ENCODE data around the gene SLC39A1. TPM values are rescaled to one million over a fixed set of nuclear protein-coding genes. Genes with fewer than 3 reads are reported as not detected.
"Not testable (repeated sequence)": the region's sequence is repeated elsewhere in the genome, so short reads cannot be mapped to it uniquely, and the experiment has no call there.

The SLC39A1 gene
- total RNA-seq, 6 donors from 2014 or later = 41.9 to 145 (median 102) TPM

- WGBS, 2 donors = 0 to 1% methylated on average over 20 to 36 of the region's 36 CpGs
- peaks cover 32 to 59% (median 38%) of the 10 kb centered on the region in 4 donors for H3K4me1 ChIP-seq
- TF ChIP-seq POLR2A (IDR thresholded peaks at IDR 0.05) = peak; percentile 88 to 100 (median 96)
- TF ChIP-seq POLR2AphosphoS5 (IDR thresholded peaks at IDR 0.05) = peak; percentile 100
- peak in 2 of 4 donors; percentile 89 to 96 for TF ChIP-seq EP300 (IDR thresholded peaks at IDR 0.05)
- peak in 2 of 6 experiments; percentile 19 to 27 for TF ChIP-seq CTCF (IDR thresholded peaks at IDR 0.05)
- H3K27ac ChIP-seq = peak within 1 kb of the TSS; percentile 90 to 99 (median 95)
- H3K4me3 ChIP-seq = peak within 1 kb of the TSS; percentile 44 to 90 (median 78)
- H3K27me3 ChIP-seq = no peaks in the 10 kb centered on the region
- H3K36me3 ChIP-seq = peaks cover 12 to 45% (median 31%) of the 10 kb centered on the region in 4 donors
- DNase-seq (peak; percentile 91 to 92), ATAC-seq (ENCODE audit: low FRiP score in 2 of 2) (peak; percentile 86 to 91)
- no peaks in the 10 kb centered on the region for H3K9me3 ChIP-seq
Measured at GRCh38 chr1:153990468-153991150, 27.3 kb upstream of the SLC39A1 start, which contains the start of gene RPS27. TSS of gene RPS27 (plus strand) at chr1:153990762. CDS start at chr1:153990797, 35 bp downstream.

GRCh38 chr1:153987621-153988020 is 24.3 kb upstream of the SLC39A1 start:
- no peak for TF ChIP-seq POLR2A (IDR thresholded peaks at IDR 0.05)
- ATAC-seq (ENCODE audit: low FRiP score in 2 of 2) (no peak), DNase-seq (no peak)
- peaks cover 35 to 50% (median 41%) of the 10 kb centered on the region in 4 donors for H3K4me1 ChIP-seq
- peaks cover 6 to 19% (median 9%) of the 10 kb centered on the region in 4 donors for H3K36me3 ChIP-seq
- no peaks in the 10 kb centered on the region for H3K27me3 ChIP-seq
- H3K27ac ChIP-seq = peak overlapping the region in 2 of 4 donors; percentile 89 to 90
- no peaks in the 10 kb centered on the region for H3K9me3 ChIP-seq
- no peak overlapping the region for H3K4me3 ChIP-seq
- WGBS, 2 donors = 85 to 90% methylated on average over 8 of the region's 8 CpGs

GRCh38 chr1:153985941-153986761 is 22.8 kb upstream of the SLC39A1 start, which contains the start of gene RAB13:
TSS of gene RAB13 (minus strand) at chr1:153986339. CDS start at chr1:153986236, 103 bp downstream.
- peak within 1 kb of the TSS; percentile 53 to 64 (median 58) for H3K4me3 ChIP-seq
- no peak for TF ChIP-seq EP300 (IDR thresholded peaks at IDR 0.05)
- TF ChIP-seq POLR2A (IDR thresholded peaks at IDR 0.05) = peak in 1 of 4 donors; percentile 60
- TF ChIP-seq POLR2AphosphoS5 (IDR thresholded peaks at IDR 0.05) = peak; percentile 11 to 83
- TF ChIP-seq CTCF (IDR thresholded peaks at IDR 0.05) = no peak
- peak within 1 kb of the TSS; percentile 83 to 90 (median 89) for H3K27ac ChIP-seq
- H3K27me3 ChIP-seq = no peaks in the 10 kb centered on the region
- H3K9me3 ChIP-seq = no peaks in the 10 kb centered on the region
- H3K36me3 ChIP-seq = peaks cover 0 to 18% (median 6%) of the 10 kb centered on the region in 4 donors
- 2 to 6% methylated on average over 28 to 32 of the region's 32 CpGs for WGBS, 2 donors
- DNase-seq (peak; percentile 90 to 91), ATAC-seq (ENCODE audit: low FRiP score in 2 of 2) (peak; percentile 91 to 93)
- peaks cover 23 to 35% (median 28%) of the 10 kb centered on the region in 4 donors for H3K4me1 ChIP-seq

GRCh38 chr1:153985341-153985912 is 22.1 kb upstream of the SLC39A1 start:
- TF ChIP-seq POLR2A (IDR thresholded peaks at IDR 0.05) (peak in 1 of 4 donors; percentile 53), POLR2AphosphoS5 (IDR thresholded peaks at IDR 0.05) (peak; percentile 63 to 64), EP300 (IDR thresholded peaks at IDR 0.05) (no peak)
- WGBS, 2 donors = 13 to 17% methylated on average over 7 of the region's 7 CpGs
- peak in 1 of 2 donors; percentile 52 for DNase-seq
- peaks cover 23 to 35% (median 28%) of the 10 kb centered on the region in 4 donors for H3K4me1 ChIP-seq
- no peaks in the 10 kb centered on the region for H3K9me3 ChIP-seq
- no peaks in the 10 kb centered on the region for H3K27me3 ChIP-seq
- peak overlapping the region; percentile 53 to 64 (median 58) for H3K4me3 ChIP-seq
- H3K27ac ChIP-seq = peak overlapping the region; percentile 83 to 90 (median 89)
- peaks cover 0 to 24% (median 6%) of the 10 kb centered on the region in 4 donors for H3K36me3 ChIP-seq
- peak in 1 of 2 donors; percentile 64 for ATAC-seq (ENCODE audit: low FRiP score in 2 of 2)

GRCh38 chr1:153984123-153984894 is 21.0 kb upstream of the SLC39A1 start:
- H3K27me3 ChIP-seq = no peaks in the 10 kb centered on the region
- peaks cover 0 to 24% (median 6%) of the 10 kb centered on the region in 4 donors for H3K36me3 ChIP-seq
- 61 to 67% methylated on average over 6 of the region's 6 CpGs for WGBS, 2 donors
- H3K9me3 ChIP-seq = no peaks in the 10 kb centered on the region
- no peak for TF ChIP-seq EP300 (IDR thresholded peaks at IDR 0.05)
- no peak for TF ChIP-seq CTCF (IDR thresholded peaks at IDR 0.05)
- no peak for TF ChIP-seq POLR2A (IDR thresholded peaks at IDR 0.05)
- no peak for TF ChIP-seq POLR2AphosphoS5 (IDR thresholded peaks at IDR 0.05)
- DNase-seq (no peak), ATAC-seq (ENCODE audit: low FRiP score in 2 of 2) (no peak)
- peak overlapping the region in 3 of 4 donors; percentile 89 to 90 (median 89) for H3K27ac ChIP-seq
- peaks cover 16 to 28% (median 25%) of the 10 kb centered on the region in 4 donors for H3K4me1 ChIP-seq
- H3K4me3 ChIP-seq = peak overlapping the region in 3 of 4 donors; percentile 58 to 64 (median 58)

GRCh38 chr1:153981735-153982134 is 18.4 kb upstream of the SLC39A1 start:
- H3K27ac ChIP-seq; ATAC-seq (ENCODE audit: low FRiP score in 2 of 2); H3K27me3 ChIP-seq; H3K9me3 ChIP-seq; H3K4me3 ChIP-seq; DNase-seq: not testable (repeated sequence)
- Histone ChIP-seq H3K4me1 (peaks cover 15 to 34% (median 27%) of the 10 kb centered on the region in 4 donors), H3K36me3 (peaks cover 0 to 24% (median 6%) of the 10 kb centered on the region in 4 donors)
- WGBS, 2 donors = 79 to 80% methylated on average over 2 of the region's 2 CpGs

GRCh38 chr1:153979091-153979490 is 15.8 kb upstream of the SLC39A1 start:
- H3K4me3 ChIP-seq; ATAC-seq (ENCODE audit: low FRiP score in 2 of 2); H3K9me3 ChIP-seq; H3K27me3 ChIP-seq; DNase-seq; H3K27ac ChIP-seq: not testable (repeated sequence)
- H3K36me3 ChIP-seq = peaks cover 3 to 45% (median 23%) of the 10 kb centered on the region in 4 donors
- 92 to 93% methylated on average over 12 of the region's 12 CpGs for WGBS, 2 donors
- peaks cover 16 to 22% (median 19%) of the 10 kb centered on the region in 4 donors for H3K4me1 ChIP-seq

Measured in upper lobe of left lung (tissue), 6 donors.